NCI-H1417 treated with DMSO at 0.1 percent for 48 hours (cell line): ENCODE results near the gene CCDC97.

Experiments used
- DNase-seq: peaks from one replicate; lab custom pipeline; 2025; lab: John Stamatoyannopoulos, UW

Gene CCDC97

DNA sequence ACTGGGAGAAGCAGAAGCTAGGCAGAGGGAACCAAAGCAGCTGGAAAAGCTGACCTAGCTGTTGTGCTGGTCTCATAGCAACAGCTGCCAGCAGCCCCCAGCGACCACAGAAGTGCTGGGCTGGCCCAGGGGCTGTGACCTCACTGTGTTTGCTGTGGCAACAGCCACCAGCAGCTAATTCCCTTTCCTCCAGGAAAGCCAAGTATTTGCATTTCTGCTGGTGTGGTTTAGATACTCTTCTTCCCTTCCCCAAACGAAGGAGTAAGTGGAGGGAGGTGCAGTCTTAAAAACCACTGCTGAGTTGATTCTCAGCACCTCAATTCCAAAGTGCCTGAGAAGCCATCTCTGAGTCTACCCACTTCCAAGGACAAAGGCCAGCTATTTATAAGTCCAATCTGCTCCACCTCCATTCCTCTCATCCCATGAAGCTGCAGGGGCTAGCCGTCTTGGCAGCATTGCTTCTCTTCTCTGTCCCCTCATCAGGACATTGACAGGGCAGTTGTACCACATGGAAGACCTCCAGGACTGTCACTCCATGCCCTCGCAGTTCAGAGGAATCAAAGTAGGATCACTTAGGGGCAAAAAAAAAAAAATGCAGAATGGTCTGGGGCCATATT, 11.5 kb upstream of the CCDC97 start:
- no peak for DNase-seq

- no peak for DNase-seq
Measured at GRCh38 chr19:41299046-41299754, 10.8 kb upstream of the CCDC97 start.

- no peak for DNase-seq
Measured at GRCh38 chr19:41299755-41300089, 10.2 kb upstream of the CCDC97 start.

DNA sequence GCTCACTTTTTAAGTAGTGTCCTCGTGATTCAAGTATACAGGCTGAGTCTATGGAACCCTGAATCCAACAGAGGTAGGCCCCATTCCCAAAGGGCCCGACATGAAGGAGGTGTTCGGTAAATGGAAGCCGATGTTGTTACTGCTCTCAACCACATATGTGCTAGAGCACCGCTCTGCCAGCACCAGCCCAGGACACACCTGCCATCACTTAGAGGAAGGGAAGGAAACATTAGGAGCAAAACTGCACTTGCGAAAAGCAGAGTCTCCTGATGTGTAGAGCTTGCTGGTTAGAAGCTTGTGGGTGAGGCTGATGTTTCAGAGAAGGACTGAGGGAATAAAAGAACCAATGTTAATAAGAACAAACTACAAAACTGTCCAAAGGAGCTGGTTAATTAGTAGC, 9.4 kb upstream of the CCDC97 start:
- DNase-seq = no peak

DNA sequence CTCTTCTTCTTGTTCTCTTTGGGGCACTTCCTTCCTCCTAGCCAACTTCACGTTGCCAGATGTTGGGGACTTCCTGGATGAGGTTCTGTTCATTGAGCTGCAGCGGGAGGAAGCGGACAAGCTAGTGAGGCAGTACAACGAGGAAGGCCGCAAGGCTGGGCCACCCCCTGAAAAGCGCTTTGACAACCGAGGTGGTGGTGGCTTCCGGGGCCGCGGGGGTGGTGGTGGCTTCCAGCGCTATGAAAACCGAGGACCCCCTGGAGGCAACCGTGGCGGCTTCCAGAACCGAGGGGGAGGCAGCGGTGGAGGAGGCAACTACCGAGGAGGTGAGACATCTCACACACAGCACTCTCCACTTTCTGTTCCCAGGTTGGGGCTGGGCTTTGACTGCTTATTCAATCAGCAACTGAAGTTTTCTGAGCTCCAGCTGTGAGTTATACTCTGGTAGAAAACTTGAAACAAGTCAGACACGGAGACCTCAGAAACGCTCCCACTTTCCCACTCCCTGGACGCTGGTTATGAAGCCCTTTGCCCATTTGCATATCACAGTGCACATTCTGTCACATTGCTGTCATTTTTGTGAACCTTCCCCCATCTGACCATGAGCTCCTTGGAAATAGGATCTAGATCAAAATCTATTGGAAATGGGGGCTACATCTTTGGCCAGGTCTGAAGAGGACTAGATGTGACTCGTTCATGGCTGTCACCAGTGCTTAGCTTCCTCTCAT, 7.2 kb upstream of the CCDC97 start:
- no peak for DNase-seq

GRCh38 chr19:41303954-41304353, 6.0 kb upstream of the CCDC97 start:
- no peak for DNase-seq

DNA sequence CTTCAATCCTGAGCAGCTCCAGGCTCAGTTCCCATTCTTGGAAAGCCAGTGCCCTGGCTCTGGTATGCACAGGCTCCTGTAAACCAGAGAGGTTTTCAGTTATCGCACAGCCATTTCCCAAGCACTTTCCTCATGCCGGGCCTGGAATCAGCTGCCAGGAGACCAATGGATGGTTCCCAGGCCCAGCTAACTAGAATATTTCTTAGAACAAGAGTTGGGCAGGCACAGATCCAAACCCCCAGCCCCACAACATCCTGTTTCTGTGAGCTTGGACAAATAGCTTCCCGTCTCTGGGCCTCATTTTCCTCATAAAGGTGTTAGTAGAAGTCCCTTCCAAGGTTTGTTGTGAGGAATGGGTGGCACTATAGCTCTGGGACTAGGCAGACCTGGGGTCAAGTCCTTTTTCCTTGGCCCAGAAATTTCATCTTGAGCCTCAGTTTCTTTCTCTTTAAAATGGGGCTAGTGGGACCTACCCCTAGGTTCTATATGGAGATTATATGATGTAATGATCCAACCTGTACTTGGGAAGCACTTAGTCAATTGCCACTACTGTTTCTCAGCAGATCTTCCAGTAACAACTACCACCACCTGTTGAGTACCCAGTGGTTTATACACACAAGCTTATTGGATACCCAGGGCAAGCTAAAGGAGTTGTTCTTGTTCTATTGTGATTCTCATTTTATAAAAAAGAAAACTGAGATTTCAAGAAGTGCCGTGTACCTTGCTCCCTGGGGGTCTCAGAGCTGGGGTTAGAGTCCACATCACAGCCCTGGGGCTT, 5.1 kb upstream of the CCDC97 start:
- DNase-seq = no peak

DNA sequence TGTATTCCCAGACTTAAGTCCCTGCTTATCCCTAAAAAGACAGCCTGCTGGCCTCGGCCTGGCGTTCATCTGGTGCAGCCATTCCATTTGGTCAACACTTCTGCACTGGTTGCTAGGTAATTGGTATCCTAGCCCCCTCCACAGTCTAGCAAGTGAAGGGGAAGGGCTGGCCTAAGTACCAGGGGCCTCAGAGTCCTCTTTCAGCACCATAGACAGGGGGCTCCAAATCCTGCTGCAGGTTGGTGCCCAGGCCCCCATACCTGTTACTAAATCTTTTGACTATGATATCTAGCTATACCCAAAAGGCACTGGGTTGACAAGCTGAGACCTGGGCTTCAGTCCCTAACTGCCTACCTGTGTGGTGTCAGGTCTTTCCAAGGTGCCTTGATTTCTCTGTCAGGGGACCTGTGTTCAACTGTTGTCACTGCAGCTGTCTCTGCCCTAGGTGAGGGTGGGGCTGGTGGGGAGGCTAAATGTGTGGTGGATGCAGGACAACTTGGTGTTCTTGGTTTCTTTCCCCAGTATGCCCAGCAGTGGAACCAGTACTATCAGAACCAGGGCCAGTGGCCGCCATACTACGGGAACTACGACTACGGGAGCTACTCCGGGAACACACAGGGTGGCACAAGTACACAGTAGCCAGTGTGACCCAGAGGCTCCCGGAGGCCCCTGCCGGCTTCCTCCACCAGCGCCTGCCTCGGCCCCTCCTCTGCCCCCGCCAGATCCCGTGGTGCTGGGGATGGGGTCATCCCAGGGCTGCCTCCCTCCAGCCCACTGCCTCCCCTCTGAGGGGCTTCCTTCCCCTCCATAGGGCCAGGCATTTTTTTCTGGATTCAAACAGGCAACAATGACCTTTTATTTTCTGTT, 3.8 kb upstream of the CCDC97 start:
- no peak for DNase-seq

GRCh38 chr19:41307090-41307875, 2.7 kb upstream of the CCDC97 start:
- DNase-seq = no peak

GRCh38 chr19:41307954-41308449, 2.0 kb upstream of the CCDC97 start:
- no peak for DNase-seq

GRCh38 chr19:41308450-41309179, 1.4 kb upstream of the CCDC97 start:
- DNase-seq = peak; percentile 11

DNA sequence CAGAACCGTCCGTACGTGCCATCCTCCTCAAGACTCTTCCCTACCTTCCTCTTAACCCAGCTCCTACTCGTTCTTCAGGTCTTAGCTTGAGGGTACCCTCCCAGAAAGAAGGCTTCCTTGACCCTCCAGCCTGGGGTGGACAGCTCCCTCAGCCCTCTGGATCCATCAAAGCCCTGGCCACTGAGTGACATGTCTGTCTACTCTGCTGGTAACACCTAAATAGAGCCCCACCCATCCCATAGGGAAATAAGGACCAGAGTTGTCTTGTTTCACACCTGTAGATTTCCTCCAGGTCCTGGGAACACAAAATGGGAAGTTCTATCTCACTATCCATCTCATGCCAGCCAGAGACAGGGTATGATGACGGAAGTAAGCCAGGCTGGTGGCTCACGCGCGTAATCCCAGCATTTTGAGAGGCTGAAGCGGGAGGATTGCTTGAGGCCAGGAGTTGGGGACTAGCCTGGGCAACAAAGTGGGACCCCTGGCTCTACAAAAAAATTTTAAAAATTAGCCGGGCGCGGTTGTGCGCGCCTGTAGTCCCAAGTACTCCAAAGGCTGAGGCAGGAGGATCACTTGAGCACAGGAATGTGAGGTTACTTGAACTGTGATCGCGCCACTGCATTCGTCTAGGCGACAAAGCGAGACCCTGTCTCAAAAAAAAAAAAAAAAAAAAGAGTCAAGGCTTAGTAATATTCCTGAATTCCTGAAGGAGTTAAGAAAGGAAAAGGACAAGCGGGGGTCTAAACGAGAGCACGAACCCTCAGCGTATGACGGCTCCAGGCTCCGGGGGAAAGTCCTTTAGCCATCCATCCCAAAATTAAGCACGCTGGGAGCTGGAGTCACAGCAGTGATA, 566 bp upstream of the CCDC97 start:
- no peak for DNase-seq

- no peak for DNase-seq
Measured at GRCh38 chr19:41311072-41311471, 1.1 kb downstream of the CCDC97 start.

- DNase-seq = no peak
Measured at GRCh38 chr19:41311613-41312012, 1.6 kb downstream of the CCDC97 start.

- DNase-seq = no peak
Measured at GRCh38 chr19:41316306-41316920, 6.4 kb downstream of the CCDC97 start.

- no peak for DNase-seq
Measured at GRCh38 chr19:41318696-41319499, 8.9 kb downstream of the CCDC97 start.

DNA sequence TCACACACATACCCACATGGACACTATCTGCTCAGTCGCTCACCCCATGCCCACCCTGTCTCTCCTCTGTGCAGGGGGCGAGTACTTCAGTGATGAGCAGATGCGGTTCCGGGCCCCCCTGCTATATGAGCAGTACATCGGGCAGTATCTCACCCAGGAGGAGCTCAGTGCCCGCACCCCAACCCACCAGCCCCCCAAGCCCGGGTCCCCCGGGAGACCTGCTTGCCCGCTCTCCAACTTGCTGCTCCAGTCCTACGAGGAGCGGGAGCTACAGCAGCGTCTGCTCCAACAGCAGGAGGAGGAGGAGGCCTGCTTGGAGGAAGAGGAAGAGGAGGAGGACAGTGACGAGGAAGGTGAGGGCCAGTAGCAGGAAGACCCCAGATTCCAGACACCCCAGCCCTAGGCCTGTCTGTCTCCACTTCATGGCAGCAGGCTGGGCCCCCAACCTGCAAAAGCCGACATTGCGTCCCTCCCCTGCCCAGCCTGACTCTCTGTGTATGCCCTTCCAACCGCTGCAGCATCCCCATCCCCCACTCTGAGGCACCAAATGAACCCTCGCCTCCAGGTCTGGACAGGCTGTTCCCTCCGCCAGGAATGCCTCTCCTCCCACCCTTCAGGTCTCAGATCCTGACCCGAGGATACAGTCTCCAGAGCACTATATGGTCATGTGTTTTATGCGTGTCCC, 9.7 kb downstream of the CCDC97 start:
- DNase-seq = no peak
